ENCODE results near the gene FGFRL1.
"Not testable (repeated sequence)": the region's sequence is repeated elsewhere in the genome, so short reads cannot be mapped to it uniquely, and the experiment has no call there.

The FGFRL1 gene

DNA sequence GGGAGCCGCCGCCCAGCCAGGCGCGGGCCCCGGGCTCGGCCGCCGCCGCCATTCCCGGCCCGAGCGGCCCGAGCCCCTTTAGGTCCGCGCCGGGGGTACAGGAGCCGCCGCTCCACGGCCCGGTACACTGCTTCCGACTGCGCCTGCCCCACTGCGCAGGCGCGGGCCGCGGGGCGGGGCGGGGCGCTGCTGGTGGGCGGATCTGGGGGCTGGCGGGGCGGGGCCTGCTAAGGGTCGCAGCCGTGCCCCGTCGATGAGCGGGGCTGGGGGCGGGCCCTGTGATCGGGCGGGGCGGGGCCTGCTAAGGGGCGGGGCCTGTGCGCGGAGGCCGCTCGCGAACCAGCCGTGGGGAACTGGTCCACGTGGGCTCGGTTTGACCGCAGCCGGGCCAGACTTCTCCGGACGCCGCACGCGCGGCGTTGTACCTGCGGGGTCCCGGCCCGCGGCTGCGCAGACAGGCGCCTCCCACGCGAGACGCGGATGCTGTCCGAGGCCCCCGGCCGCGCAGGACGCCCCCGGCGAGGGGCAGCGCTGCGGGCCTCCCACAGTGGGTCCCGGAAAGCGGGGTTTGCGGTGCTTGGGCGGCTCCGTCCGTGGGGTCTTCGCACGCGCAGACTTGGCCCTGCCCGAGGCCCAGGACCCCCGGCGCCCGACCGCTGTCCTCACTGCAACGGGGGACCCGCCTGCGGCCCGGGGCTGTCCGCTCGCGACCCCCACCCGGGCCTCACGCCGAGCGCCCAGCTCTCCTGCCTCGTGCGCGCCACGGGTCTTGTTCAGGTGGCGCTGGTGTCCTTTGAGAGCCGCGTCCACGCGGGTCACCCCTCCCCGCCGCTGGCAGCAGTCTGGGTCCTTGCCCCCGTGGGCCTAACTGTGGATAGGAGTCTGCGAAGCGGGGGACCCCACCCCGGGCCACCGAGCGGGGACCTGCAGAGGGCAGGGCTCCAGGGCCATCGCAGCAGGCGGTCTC is 37.7 kb upstream of the FGFRL1 start, which contains the start of gene DGKQ:
Gene DGKQ, minus strand, starts transcription at position 139 of the 967 bp plus-strand sequence. Its CDS starts 87 bp downstream, at position 52.
- DNase-seq, result peak; percentile 92

DNA sequence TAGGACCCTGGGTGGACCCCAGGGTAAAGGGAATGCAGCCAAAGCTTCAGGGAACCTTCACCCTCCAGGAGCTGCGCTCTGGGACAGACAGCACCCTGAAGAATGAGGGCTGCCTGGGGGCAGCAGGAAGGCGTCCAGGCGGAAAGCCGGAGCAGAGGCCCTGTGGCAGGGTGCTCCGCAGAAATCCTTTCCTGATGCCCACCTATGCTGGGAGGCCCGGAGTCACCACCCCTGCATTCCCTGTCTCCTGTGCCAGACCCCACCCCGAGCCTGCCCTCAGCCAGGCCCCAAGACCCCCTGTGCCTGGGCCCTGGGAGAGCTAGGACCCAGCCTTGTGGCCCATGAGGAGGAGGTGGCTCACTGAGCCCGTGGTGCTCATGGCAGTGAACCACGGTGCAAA is 36.8 kb upstream of the FGFRL1 start:
- no peak for DNase-seq

DNA sequence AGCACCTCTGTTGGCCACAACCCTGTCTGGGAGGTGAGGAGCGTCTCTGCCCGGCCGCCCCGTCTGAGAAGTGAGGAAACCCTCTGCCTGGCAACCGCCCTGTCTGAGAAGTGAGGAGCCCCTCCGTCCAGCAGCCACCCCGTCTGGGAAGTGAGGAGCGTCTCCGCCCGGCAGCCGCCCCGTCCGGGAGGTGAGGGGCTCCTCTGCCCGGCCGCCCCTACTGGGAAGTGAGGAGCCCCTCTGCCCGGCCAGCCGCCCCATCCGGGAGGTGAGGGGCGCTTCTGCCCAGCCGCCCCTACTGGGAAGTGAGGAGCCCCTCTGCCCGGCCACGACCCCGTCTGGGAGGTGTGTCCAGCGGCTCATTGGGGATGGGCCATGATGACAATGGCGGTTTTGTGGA is 35.4 kb upstream of the FGFRL1 start:
- not testable (repeated sequence) for DNase-seq

DNA sequence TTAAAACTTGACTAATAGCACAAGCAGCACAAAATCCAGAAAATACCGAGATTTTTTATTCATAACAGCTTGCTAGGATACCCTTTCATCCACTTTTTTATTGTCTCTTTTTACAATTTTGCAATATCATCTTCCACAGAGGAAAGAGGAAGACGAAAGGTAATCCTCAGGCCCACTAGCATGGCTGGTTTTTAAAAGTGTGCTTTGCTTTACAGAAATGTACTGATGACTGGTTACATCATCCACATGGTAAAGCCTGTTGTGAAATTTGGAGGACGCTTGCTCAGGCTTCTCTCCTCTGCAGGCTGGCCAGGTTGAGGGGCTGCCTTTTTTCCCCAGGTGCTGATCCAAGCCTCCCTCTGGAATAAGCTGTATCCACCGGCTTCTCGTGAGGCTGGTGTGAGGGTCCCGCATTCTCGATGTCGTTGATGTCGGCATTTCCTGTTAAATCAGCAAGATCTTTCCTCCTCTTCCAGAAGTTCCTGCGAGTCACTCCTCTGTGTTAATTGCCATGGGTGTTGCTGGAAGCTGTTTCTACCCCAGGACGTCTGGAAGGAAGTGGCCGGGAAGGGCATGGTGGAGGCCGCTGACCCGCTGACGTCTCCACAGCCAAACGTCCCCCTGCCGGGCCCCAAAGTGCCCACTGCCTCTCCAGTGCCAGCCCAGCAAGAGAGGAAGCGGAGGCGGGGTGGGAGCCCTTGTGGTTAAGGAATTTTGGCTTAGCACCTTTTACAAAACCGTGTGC is 32.3 kb upstream of the FGFRL1 start:
- no peak for DNase-seq

DNA sequence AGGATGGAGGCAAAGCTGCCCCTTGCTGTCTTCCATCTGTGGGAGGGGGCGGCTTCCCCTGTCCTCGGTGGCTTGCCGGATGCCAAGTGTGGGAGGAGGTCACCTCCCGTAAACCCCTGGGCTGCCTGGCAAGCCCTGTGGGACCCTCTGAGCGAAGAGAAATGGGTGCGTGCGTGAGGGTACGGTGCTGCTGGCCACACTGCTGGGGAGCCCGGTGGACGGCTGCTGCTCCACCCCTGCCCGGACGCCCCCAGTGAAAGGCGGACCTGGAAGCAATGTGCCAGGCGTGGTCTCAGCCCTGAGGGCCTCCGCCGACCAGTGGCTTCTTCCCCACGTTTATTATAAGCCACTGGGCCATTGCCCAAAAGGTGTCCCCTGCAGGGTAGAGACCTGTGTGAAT is 29.1 kb upstream of the FGFRL1 start:
- DNase-seq, result no peak

DNA sequence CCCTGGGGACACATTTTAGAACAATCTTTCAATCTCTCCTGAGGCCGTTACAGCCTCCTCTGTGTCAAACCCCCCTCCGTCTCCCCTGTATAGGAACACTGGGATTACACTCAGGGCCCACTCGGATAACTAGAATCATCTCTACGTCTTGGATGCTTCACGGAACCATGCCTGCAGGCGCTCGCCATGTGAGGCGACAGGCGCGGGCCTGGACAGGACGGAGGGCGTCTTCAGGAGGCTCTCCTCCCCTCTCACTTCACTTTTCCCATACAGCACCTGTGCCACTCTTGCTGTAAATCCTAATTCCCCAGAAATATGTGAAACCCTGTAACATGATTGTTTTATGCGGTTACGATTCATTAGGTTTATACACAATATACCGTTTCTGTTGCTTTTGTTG is 28.6 kb upstream of the FGFRL1 start:
- DNase-seq, result no peak

DNA sequence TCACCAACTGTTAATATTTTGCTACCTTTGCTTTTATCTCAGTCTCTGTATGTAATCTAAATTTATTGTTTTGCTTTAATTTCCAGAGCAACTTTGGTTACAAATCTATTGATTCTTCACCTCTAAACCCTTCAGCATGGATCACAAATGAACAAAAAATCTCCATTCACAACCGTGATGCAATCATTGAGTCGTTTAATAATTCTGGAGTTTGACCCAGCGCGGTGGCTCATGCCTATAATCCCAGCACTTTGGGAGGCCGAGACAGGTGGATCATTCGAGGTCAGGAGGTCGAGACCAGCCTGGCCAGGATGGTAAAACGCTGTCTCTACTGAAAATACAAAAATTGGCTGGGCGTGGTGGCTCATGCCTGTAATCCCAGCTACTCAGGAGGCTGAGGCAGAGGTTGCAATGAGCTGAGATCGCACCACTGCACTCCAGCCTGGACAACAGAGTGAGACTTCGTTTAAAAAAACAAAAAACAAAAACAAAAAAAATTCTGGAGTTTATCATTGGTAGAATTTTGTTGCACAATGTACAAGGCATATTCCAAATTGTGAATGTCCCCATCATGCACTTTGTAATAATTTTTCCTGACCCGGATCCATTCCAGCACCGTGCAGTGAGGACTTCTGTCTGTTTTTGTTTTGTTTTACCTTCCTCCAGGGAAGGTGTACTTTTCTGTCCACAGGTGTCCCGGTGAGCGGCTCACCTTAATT is 26.9 kb upstream of the FGFRL1 start:
- no peak for DNase-seq

DNA sequence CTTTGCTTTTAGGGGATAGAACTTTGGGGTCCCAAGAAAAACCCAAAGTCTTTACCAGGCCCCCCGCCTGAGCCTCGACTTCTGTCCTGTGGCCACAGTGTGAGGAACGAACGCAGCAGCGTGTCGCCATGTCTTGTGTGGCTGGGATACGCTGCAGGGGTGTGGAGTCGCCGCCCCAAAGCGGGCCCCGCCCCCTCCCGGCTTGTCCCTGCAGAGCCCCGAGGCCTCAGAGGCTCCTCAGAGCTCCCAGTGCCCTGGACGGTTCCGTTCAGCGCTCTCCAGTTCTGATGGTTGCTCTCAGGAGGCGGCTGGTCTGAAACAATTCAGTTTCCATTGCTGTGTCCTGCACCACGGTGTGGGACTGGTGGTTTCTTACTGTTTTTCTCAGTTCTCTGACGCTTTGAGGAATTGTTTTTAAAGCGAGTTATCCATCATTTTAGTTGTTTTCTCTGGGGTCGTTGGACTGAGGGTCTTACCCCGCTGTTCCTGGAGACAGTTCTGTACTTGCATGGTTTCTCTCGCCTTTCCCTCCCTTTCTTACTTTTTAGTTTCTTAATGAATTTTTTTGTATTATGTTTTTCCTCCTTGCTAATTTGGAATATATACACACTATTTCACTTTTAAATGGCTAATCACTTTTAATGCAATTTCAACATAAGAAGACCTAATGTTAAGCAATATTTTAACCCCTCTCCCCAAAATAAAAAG is 26.1 kb upstream of the FGFRL1 start:
- DNase-seq, result peak; percentile 85

DNA sequence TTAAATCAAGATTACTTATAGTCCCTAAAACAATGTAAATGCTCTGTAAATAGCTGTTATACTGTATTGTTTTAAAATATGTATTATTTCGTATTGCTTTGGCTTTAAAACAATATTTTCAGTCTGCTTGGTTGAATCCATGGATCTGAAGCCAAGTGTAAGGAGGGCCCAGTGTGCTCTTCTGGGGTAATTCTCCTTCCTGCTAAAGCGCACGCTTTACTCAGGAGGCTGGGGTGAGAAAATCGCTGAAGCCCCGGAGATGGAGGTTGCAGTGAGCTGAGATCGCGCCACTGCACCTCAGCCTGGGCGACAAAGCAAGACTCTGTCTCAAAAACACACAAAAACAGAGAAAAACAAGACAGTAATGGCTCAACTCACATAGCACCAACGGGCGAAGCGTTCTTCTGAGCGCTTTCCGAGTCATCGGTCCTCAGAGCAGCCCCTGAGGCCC is 25.0 kb upstream of the FGFRL1 start:
- no peak for DNase-seq

DNA sequence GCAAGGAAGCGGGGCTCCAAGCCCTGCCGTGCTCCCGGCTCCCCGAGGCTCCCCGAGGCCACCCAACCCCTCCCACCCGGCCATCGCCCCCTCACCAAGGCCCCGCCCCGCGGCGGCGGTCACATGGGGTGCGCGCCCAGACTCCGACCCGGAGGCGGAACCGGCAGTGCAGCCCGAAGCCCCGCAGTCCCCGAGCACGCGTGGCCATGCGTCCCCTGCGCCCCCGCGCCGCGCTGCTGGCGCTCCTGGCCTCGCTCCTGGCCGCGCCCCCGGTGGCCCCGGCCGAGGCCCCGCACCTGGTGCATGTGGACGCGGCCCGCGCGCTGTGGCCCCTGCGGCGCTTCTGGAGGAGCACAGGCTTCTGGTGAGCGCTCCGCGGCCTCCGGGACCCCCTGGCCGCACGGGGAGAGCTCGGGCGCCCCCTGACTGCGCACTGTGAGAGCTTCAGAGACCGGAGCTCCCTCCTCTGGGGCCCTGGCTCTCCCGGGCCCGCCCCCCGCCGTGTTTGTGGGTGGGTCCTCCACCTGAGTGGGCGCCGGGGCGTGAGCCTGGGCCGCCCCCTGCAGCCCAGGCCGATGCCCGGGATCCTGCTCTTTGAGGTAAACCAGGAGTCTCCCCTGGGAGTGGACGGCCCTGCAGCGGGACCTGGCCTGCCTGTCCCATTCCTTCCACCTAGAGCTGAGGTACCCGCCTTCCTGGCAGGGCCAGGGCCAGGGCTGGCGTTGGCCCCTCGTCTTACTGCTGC is 24.4 kb upstream of the FGFRL1 start, which contains the start of gene IDUA:
Gene IDUA, plus strand, starts transcription at position 166 of the 745 bp plus-strand sequence. Its CDS starts 41 bp downstream, at position 207.
- DNase-seq, result peak; percentile 87

DNA sequence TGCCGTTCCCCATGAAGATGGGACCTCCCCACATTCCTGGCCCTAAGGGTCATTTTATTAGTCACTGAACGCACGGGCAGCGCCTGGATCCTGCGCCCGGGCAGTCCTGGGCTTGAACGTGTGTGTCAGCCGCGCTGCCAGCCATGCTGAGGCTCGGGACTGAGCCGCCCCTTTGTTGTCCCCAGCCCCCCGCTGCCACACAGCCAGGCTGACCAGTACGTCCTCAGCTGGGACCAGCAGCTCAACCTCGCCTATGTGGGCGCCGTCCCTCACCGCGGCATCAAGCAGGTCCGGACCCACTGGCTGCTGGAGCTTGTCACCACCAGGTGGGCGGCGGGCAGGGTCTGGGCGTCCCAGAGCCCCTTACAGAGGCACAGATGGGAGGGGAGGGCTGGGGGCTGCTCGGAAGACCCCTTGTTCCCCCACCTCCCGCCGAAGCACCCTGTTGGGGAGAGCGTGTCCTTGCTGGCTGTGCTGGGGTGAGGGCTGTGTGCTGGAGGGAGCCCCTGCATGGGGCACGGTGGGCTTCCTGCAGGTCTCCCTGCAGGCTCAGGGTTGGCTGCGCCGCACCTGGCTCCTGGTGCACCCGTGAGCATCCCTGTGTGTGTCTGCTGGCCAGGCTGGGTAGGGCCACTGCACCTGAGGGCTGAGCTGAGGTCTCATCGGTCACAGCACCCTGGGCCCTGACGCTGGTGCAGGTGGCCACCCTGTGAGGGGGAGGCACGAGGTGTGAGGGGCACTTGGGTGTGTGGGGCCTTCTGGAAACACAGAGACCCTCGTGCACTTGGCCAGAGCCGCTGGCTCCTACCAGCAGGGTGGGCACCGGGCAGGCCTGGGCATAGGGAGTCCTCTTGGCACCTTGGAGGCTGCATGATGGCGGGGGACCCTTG is 23.6 kb upstream of the FGFRL1 start:
- DNase-seq, result no peak

DNA sequence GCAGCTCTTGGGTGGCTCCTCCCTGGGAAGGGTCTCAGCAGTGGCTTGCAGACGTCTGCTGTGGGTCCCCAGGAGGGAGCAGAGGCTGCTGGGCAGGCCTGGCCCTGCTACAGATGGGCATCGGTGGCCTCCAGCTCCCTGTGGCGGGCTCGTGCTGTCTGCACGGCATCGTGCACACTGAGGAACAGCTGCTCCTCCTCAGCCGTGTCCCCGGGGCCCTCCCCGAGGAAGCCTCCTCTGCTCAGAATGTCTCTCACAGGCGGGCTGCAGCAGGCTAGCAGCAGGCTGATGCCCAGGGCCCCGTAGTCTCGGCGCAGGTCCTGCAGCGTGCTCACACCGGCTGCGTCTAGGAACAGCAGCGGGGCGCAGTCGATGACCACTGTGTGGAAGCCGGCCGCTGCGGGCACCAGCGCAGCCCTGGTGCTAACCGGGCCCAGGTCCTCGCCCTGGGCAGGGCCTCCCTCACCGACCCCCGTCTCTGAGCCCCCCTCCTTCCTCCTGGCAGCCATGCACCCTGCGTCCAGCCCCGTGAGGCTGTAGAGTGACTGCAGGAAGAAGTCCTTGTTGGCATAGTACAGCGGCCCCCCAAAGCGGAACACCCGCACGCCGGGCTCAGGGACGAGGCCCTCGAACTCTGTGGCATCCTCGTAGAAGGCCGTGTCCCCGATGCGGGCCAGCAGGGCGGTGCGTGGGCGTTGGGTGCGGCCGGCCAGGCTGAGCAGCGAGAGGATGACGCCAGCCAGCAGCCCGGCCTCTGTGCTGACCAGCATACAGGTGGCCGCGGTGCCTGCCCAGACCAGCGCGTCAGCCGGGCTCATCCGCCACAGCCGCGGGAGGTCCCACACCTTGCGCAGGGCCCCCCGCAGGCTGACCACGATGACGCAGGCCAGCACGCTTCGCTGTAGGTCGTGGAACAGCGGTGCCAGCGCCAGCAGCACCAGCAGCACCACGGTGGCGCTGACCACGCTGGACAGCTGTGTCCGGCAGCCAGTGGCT is 22.4 kb upstream of the FGFRL1 start:
- no peak for DNase-seq

DNA sequence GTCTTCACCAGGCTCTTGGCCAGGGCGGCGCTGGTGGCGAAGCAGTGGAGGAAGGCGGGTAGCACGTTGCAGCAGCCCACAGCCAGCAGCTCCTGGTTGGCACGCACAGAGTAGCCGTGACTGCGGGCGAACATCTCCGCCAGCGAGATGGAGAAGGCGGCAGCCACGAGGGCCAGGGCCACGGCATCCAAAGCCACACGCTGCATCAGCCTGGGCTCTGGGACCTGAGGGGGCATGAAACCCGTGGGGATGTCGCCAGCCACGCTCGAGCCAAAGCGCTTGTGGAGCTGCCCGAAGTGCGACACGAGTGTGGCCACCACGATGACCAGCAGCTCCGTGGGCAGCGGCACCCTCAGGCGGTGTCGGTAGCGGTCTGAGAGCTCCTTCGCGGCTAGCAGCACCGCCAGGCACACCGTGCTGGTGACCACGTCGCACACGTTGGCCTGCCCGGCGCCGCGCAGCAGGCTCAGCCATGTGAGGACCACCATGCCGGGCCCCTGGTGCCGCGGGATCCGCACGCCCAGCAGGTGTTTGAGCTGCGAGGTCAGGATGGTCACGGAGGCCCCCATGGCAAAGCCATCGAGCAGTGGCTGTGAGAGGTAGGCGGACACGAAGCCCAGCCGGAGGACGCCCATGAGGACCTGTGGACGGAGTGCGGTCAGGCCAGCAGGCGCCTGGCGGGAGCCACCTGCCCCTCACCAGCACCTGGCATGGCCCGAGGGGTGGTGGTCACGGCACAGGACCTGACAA is 21.5 kb upstream of the FGFRL1 start:
- DNase-seq, result no peak

DNA sequence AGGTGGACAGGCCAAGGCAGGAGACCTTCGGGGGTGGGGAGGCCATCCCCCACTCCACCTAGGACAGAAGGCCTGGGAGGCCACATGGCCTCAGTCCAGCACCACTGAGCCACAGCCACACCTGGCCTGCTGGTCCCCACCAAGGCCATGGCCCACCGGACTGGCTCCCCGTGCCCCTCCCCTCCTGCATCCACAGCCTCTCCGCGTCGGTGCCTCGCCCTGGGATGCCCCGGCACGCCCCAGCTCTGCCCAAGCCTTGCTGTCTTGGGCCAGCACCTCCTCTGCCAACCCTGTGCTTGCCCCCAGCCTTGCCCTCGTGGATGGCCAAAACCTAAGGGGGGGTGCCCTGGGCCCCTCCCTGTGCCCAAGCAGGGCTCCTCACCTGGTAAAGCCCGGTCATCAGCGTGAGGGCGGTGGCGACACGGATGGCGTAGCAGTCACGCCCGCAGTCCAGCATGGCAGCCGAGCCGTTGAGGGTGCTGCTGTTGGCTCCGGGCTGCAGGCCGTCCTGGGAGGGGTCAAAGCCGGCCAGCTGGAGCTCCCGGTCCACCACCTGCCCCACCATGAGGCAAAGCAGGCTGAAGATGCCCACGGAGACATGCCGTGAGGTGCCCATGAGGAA is 20.6 kb upstream of the FGFRL1 start:
- DNase-seq, result no peak

DNA sequence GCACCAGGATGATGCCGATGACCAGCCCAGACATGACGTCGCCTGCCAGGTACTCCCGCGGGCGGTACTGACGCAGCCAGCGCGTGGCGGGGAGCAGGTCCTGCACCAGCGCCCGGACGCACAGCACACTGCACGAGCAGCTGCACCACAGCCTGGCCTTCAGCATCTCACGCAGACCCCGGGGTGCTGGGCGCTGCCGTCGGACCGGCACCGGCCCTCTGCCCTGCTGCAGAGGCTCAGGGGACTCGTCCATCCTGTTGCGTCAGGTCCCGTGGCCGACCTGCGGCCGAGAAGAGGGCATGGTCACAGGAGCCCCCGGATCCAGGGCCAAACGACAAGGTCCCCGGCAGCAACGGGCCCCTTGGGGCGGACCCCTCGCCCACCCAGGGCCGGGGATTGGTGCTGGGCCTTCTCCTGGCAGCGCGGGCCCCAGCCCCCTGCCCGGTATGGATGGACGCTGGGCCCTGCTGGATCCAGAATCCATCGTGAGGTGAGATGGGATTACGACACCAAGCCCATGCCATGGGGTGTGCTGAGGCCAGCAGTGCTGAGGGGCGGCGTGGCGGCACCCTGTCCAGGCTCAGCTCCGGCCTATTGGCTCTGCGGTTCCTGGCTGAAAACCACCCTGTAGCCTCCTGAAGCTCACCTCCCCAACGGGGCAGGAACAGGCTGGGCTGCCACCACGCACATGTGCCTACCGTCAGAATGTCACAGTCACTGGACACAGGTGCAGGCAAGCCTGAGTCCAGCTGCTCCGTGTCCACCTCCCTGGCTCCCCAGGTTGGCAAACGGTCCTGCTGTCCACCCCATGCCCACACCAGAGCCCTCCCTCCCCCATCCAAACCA is 19.8 kb upstream of the FGFRL1 start:
- peak; percentile 67 for DNase-seq

DNA sequence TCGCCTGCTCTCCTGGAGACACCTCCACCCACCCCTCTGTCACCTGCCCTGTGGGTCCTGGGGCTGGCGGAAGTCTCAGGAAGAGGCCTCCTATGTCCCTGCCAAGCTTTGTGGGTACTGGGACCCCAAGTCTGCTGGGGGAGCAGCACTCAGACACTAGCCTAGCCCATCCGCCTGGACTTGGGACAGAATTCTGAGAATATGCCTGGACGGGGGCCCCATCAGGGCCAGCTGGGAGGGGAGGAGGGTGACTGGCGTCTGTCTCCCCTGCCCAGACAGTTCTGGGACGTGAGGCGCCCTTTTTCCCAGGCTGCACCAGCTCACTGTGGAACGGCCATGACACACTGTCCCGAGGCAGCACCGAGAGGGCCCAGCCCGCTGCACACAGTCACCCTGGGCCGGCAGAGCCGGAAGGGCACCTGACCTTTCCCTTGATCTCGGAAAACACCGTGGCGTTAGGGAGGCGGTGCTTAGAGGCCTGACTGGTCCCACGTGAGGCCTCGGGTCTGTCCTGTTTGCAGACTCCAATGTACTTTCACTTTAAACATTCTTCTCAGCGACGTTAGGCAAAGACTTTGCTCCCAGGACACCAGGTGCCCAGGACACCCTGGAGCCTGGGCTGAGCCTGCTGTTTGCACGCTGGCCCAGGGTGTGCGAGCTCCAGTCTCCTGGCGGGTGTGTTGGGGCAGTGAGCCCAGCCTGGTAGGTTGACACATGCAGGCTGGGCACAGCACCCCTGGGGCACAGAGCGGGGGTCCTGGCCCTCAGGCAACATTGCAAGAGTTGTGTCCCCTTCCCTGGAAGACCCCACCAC is 18.9 kb upstream of the FGFRL1 start:
- DNase-seq, result peak; percentile 98

All from DMS53 (cell line).